ENCODE measurements around the gene TMTC1.
"Not testable (repeated sequence)": the region's sequence is repeated elsewhere in the genome, so short reads cannot be mapped to it uniquely, and the experiment has no call there.

Gene TMTC1

DNA sequence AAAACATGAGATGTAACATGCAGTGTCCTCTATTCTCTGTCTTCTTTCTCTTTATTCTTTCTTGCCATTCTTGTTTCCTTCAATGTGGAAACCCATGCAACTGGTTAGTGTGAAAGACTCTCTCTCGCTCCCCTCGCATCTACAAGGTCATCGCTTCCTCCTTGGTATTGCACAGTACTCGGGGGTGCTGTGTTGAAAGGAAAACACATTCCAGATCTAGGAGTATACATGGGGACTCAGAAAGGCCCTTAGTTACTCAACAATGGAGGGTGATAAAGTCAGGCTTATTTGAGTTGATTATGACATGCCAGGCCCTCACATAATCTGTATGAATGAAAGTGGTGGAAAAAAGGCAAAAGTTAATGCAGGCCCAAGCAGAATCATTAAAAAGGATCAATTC is 210.8 kb downstream of the TMTC1 start:
- peak; percentile 81 for DNase-seq (ENCODE audit: low read depth)

DNA sequence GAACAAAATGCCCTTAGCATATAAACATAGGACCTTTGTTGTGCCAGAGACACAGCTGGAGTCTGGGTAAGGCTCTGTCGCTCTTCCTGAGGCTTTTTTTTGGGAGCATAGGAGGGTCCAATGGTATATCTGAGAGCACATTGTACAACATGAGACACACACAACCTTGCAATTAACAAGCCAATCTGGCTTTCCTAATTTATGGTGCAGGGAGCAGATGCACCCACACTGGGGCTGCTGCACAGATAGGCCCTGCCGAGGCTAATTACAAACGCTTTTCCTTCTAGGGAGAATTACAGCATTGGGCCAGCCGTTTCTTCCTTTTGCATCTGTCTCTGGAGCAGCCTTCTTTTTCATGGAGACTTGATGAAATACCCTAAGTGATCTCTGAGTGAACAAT is 211.3 kb downstream of the TMTC1 start:
- DNase-seq (ENCODE audit: low read depth): no peak

DNA sequence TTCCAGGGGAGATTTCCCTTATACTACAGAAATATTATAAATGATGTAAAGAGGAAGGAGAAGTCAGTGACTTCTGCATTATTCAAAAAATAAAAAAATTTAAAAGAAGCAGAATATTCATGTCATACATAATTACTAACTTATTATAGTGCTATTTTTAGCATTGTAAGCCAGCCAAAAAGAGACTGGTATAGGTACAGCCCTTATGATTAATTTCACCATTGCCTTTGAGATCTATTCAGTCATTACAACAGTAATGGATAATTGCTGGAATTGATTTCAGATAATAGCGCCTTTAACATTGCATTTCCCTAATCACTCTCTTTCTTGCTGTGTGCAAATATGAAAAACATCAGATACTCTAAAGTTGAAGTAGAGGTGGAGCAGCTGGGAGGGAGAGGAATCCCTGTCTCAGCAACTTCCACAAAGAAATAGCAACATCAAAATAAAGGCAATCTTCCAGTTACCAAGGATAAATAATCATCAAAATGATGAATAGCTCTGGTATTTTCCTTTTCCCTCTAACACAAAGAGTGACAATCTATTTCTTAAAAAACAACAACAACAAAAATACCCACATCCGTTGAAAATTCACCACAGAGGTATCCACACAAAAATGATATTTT is 214.5 kb downstream of the TMTC1 start:
- no peak for DNase-seq (ENCODE audit: low read depth)

DNA sequence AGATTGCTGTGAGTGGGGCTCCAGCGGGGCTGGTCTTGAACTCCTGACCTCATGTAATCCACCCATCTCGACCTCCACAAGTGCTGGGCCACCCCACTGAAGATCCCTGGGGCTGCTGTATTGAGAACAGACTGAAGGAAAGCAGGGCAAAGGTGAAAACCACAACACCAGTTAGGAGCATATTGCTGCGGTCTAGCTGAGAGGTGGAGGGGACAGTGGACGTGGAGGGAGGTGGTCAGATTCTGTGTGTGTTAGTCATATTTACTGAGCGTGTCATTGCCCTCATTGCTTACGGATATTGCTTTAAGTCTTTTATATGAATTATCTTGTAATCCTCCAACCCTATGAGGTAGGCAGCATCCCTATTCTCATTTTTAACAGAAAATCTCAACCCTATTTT is 217.3 kb downstream of the TMTC1 start:
- DNase-seq (ENCODE audit: low read depth): peak; percentile 64

DNA sequence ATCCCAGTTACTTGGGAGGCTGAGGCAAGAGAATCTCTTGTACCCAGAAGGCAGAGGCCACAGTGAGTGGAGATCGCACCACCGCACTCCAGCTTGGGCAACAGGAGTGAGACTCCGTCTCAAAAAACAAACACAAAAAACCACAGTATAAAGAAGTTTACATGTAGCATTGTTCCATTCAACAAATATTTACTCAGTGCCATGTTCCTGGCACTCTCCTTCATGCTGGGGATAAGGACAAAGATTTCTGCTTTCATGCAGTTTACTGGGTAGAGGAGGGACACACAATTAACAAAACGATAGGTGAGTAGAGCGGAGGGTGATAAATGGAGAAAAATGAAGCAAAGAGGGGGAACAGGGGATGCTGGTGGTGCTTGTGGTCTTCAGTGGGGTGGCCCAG is 218.0 kb downstream of the TMTC1 start:
- no peak for DNase-seq (ENCODE audit: low read depth)

DNA sequence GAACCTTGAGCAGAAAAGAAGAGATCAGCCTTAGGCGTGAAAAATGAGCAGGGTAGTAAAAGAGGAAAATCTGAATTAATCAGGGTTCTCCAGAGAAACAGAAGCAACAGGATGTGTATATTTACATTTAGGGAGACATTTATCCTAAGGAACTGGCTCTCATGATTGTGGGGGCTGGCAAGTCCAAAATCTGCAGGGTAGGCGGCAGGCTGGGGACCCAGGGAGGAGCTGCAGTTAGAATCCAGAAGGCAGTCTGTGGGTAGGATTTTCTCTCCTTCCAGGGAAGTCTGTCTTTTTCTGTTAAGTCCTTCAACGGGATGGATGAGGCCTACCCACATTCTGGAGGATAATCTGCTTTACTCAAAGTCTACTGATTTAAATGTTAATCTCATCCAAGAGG is 218.8 kb downstream of the TMTC1 start:
- DNase-seq (ENCODE audit: low read depth): no peak

DNA sequence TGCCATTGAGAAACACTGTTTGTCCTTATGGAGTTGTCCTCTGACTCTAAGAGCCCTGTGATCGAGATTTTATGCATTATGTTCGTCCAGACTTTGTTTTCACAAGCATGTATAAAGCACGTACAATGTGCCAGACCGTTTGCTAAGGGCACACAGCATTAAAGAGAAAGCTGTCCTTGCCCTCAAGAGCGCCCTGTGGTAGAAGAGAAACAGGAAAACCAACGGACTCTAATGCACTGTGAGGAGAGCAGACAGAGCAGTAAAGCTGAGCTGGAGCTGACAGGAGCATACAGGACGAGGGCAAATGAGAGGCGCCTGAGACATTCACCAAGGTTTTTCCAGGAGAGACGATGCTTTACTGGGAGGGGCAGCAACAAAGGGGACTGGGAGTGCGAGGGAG is 220.1 kb downstream of the TMTC1 start:
- DNase-seq (ENCODE audit: low read depth): no peak

DNA sequence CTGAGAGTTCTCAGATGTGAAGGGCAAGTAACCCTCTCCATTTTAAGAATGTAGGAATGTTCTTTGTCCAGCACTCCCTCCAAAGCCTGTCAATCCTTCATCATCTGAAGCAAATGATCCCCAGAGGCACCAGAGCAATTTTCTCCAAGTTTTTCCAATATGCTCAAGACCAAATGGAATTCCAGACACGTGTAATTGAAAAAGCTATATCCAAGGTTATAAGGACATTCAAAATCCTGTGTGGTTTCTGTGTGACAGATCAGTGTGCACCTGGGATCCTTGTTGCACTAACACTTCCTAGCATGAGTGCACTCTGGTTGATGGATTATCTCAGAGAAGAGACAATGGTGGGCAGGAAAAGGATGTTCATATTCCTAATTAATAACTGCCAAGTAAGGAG is 220.7 kb downstream of the TMTC1 start:
- DNase-seq (ENCODE audit: low read depth): no peak

DNA sequence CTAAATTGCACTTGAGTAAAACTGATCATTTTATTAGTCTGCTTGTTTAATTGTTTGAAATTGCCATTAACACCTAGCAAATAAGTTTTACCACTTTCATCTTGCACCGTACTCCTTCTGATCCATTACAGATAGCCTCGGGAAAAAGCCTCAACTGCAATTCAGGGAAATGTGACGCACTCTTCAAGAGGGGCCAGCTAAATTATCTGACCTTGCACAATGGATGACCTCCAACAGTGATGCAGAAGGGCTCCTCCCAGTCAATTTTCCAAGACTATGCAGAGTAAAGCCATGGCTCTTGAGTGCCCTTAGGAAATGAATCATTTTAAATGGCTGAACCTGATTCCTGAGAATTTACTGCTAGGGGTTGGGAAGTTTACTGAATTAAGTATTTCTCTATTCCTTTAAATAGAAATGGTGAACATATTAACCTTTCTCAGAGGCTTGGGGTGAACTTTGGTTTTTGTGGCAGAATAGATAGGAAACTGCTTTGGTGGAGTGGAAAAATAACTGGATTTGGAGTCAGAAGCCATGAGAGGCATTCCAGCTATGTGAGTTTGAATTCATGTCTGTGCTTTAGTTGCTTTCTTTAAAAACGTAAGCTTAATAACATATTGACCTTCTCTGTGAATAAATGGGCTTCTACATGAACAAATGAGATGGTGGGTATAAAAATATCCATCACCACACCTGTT is 221.5 kb downstream of the TMTC1 start:
- DNase-seq (ENCODE audit: low read depth): peak; percentile 94

DNA sequence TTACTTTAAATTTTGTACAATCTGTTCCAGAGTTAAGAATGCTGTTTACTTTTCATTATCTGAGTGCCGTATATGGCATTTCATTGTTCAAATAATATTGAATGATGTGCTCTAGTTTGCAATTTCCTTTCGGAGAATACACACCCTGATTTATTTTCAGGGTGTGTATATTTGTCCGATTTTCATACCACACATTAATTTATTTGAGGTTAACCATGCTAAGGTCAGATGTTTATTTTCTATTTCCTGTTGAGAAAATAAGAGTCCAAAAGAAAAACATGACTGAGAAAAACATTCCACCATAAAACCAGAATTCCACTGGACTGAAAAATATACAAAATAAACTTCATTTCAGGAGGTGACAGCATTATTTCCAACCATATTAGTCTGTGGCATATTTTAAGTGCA is 222.1 kb downstream of the TMTC1 start:
- DNase-seq (ENCODE audit: low read depth): peak; percentile 77

DNA sequence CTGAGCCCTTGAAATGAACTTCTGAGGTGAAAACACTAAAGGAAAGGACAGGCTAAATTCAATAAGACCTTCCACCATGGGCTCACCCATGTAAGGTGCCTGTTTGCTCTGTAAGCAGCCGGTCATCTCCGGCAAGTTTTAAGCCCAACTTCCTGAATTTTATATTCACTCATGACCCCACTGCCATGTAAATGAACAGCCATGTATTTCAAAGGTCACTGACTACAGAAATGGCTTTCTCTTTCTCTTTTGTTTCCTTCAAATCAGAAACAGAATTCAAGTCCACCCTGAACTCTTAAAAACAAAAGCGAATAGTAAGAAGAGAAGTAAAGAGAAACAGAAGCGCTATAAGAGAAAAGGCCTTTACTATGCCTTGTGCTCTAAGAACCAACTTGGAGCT is 224.5 kb downstream of the TMTC1 start:
- DNase-seq (ENCODE audit: low read depth): no peak

DNA sequence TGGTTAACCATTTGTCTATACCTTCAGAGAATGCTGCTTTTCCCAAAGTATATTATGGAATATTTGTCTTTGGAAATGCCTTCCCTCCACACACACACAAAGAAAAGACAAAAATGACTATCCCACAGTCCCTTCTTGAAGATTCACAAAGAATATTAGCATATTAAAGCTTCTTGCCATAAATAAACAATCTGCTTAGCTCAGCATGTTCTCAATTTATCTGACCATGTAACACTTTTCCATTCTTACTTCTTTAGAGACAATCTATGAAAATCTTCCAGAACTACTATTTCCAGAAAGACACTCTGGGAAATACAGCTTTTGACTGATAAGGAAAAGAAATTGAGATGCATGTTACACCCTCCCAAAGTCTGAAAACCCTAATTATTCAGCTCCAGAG is 227.4 kb downstream of the TMTC1 start:
- no peak for DNase-seq (ENCODE audit: low read depth)

DNA sequence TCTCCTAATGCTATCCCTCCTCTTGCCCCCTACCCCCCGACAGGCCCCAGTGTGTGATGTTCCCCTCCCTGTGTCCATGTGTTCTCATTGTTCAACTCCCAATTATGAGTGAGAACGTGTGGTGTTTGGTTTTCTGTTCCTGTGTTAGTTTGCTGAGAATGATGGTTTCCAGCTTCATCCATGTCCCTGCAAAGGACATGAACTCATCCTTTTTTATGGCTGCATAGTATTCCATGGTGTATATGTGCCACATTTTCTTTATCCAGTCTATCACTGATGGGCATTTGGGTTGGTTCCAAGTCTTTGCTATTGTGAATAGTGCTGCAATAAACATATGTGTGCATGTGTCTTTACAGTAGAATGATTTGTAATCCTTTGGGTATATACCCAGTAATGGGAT is 228.3 kb downstream of the TMTC1 start:
- DNase-seq (ENCODE audit: low read depth): not testable (repeated sequence)

DNA sequence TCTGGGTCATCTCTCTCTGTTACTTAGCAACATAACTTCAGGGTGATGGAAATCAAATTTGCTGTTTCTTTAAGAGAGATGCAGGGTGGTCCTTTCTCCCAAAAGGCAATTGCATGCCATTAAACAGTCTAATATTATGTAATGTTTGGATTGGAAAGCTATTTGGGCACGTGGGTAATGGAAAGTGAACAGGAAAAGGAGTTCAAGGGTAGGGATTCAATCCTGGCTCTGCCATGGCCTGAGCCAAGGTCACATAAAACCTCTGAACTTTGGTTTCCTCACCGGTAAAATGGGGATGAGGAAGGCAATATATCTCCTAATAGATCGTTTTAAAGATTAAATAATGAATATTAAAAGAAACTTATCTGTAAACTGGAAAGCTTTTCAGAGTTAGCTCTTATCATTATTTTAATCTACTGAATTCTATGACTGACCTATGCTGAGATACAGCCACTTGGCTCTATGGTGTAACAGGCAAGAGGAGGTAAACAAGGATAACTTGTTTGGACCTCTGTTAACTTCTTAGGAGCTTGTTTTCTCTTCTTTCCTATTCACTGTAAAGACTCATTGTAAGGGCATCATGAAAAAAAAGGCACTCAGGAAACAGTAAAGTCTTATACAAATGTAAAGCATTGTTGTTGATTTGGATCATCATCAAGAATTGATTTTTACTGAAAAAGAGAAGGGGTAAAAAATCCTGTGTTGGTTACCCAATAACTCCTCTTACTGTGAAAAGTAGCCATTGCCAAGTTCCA is 230.6 kb downstream of the TMTC1 start:
- DNase-seq (ENCODE audit: low read depth): no peak

DNA sequence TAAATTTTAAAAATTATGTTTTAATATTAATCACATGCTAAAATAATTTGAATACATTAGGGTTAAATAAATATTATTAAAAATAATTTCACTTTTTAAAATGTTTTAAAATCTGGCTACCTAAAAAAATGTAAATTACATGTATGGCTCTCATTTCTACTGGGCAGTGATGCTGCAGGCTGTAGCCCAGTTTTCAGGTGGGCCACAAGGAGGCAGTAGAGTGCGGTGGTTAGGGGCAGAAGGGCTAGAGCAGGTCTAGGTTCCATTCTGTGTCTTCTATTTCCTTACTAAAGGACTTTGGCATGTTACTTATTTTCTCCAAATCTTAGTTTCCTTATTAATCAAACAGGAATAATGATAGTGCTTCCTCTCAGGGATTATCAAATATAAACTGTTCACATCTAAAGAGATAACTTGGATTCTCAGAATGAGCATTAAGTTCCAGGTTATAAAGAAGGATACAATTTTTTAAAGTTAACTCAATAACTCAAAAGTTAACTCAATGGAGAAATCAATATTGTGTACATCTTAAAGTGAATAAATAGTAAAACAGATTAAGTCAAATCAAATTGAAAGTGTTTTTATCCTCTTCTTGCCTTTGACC is 231.3 kb downstream of the TMTC1 start:
- DNase-seq (ENCODE audit: low read depth): peak; percentile 55

DNA sequence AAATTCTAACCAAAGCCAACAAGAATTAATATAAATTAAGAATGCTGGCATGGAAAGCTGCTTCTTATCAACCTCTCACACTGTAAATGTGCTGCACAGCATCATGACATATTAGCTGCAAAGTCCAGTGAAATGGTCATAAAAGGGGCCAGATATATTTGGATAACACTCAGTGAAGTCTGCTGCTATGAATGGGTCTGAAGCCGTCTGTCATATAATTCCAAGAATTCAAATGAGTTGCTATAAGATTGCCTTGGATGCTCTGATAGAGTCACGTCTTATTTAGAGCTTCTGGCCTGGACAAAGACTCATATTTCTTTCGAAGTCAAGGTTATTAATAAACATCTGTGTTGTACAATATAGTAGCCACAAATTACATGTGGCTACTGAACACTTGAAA is 231.9 kb downstream of the TMTC1 start:
- no peak for DNase-seq (ENCODE audit: low read depth)

DNA sequence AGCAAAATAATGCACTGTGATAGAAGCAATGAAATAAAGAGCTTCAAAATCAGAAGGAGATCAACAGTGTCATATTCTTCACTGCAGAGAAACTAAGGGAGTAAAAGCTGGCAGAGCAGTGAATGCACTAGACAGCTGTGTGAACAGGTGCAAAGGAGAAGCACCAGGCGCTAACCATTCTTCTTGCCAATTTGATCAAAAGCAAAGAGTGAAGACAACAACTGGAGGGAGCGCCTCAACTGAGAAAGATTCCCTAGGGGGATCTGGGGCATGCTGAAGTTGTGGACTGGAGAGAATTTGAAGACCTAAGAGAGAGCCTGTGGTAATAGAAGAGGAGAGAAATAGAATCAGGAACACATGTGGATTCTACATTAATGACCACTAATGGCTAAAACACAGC is 235.9 kb downstream of the TMTC1 start:
- DNase-seq (ENCODE audit: low read depth): no peak

DNA sequence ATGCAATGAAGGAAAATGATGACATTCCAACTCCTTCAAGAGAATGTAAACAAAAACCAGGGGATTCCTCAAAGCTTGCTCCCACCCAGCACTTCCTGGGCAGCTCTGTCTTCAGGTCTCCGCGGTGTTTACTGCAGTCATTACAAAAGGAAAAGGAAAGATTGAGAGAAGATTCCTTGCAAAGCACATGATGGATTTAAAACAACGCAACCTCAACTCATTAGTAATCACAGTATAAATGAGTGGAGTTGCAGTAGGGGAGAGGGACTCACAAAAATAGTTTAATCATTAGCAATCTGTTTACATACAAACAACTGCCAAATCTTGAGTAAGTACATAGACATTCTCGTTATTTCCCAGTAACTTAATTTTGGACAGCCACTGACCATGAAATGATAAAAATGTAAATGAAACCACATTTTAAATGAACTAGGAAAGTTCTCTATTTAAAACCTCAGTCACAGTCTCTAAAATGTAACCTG is 236.6 kb downstream of the TMTC1 start:
- peak; percentile 89 for DNase-seq (ENCODE audit: low read depth)

DNA sequence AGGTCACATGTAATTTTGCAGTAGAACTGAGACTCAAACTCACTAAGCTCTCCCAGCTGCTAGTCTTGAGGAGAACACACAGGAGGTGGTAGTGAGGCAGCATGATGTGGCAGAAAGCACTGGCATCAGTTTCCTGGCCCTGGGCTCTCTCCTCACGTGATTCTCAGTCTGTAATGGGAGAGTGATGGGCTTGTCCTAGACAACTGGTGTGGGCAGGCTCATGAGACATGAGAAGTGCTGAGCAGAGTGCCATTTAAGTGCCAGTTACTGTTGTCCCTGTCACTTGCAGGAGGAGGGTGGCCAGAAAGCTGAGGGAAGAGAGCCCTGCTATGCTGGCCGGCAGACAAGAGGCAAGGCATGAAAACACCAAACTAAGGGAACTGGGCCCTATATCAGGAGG is 237.7 kb downstream of the TMTC1 start:
- DNase-seq (ENCODE audit: low read depth): no peak

DNA sequence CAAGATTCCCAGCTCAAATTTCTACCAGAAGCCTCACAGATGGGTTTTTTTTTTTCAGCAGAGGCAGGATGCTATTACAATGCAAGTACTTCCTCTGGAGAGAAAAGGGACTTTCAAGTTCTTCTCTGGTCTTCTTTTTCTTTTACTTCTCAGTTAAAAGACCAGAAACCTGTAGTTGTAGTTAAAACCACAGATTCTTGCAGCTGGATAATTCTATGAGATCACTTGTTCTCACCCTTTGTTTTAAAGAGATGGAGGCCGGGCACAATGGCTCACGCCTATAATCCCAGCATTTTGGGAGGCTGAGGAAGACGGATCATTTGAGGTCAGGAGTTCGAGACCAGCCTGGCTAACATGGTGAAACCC is 238.7 kb downstream of the TMTC1 start:
- DNase-seq (ENCODE audit: low read depth): no peak

DNA sequence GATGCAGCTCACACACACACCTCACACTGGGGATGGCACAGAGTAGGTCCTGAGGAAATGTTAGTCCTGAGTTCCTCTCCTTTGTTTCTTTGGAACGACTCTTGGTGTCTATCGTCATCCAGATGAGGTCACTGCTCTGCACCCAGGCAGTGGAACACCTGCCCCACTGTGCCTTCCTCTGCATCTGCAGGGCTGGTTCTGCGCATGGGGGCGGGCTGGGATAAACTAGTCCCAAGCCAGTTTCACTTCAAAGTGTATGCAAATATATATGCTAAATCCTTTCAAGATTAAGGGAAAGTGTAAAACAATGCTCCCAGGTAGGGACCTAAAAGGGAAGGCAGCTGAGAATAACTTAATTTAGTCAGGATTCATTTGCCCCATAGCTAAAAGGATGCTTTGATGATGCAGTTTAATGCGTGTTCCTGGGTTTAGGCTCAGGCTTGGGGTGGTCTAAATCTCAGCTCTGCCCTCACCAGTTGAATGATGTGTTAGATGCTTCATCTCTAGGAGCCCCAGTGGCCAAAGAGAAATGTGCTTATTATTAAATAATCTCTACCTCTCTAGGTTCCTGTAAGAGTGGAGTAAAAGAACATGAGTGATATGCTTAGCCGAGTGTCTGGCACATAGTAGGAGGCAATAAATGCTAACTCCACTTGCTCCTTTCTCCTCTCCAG is 239.2 kb downstream of the TMTC1 start:
- DNase-seq (ENCODE audit: low read depth): no peak

DNA sequence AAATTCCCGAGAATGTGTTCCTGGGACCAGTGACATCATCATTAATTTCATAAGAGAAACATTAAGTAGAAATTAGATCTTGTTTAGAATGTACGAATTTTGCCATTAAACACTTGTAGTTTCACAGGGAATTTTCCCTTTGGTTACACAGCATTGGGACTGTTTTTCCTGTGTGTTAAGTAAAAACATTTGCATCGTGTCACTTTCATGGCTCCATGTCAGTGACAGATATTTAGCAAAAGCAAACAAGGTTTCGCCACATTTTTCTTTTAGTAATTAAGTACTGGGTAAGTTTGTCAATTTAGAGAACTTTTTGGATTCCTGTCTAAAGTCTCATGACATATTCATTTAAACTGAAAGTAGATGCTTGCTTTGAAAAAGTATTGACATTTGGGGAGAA is 240.7 kb downstream of the TMTC1 start:
- DNase-seq (ENCODE audit: low read depth): no peak
